ENCODE results near the gene CCDC134. TPM values are rescaled to one million over a fixed set of nuclear protein-coding genes. Genes with fewer than 3 reads are reported as not detected.

The CCDC134 gene
- total and polyA plus RNA-seq, 2 of the 13 experiments (the other 11 are each of a cell fraction or from before 2014, with no cell fraction given): 4.8 to 17.4 TPM

- TF ChIP-seq ZNF367 (CRISPR knock-in tag; IDR thresholded peaks at IDR 0.05; ENCODE audit: borderline replicate concordance) (0 out of 2 replicates have a peak, but pooled peaks have one; percentile 10), ZNF326 (CRISPR knock-in tag; IDR thresholded peaks at IDR 0.05; ENCODE audit: borderline replicate concordance) (no peak; the same call in 1 of the 2 replicates), EP300 (IDR thresholded peaks at IDR 0.05; ENCODE audit: low read depth in 2 of 2, low read length in 2 of 2) (peak in 1 of 2 experiments; percentile 90; a peak in 3 of 4 replicates), EP300 (CRISPR knock-in tag; IDR thresholded peaks at IDR 0.05; ENCODE audit: borderline replicate concordance) (peak; percentile 64), PPARG (CRISPR knock-in tag; conservative IDR thresholded peaks at IDR 0.05) (0 out of 2 replicates have a peak, but pooled peaks have one; percentile 11), NFE2L1 (CRISPR knock-in tag; IDR thresholded peaks at IDR 0.05; ENCODE audit: borderline replicate concordance) (no peak), PLSCR1 (CRISPR knock-in tag; IDR thresholded peaks at IDR 0.05; ENCODE audit: borderline replicate concordance) (no peak; the same call in 1 of the 2 replicates), KDM5B (CRISPR knock-in tag; IDR thresholded peaks at IDR 0.05; ENCODE audit: borderline replicate concordance) (peak; percentile 51; the same call in 1 of the 2 replicates), PHF20 (CRISPR knock-in tag; IDR thresholded peaks at IDR 0.05) (peak; percentile 57), DMAP1 (CRISPR knock-in tag; IDR thresholded peaks at IDR 0.05) (peak; percentile 67), AGO2 (optimal IDR thresholded peaks at IDR 0.05; ENCODE audit: low read depth, low read length) (peak; percentile 59)
- TF ChIP-seq, protein P1, sequence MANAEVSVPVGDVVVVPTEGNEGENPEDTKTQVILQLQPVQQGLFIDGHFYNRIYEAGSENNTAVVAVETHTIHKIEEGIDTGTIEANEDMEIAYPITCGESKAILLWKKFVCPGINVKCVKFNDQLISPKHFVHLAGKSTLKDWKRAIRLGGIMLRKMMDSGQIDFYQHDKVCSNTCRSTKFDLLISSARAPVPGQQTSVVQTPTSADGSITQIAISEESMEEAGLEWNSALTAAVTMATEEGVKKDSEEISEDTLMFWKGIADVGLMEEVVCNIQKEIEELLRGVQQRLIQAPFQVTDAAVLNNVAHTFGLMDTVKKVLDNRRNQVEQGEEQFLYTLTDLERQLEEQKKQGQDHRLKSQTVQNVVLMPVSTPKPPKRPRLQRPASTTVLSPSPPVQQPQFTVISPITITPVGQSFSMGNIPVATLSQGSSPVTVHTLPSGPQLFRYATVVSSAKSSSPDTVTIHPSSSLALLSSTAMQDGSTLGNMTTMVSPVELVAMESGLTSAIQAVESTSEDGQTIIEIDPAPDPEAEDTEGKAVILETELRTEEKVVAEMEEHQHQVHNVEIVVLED (CRISPR knock-in tag; IDR thresholded peaks at IDR 0.05; ENCODE audit: borderline replicate concordance): peak; percentile 66
- TF ChIP-seq, protein P2, sequence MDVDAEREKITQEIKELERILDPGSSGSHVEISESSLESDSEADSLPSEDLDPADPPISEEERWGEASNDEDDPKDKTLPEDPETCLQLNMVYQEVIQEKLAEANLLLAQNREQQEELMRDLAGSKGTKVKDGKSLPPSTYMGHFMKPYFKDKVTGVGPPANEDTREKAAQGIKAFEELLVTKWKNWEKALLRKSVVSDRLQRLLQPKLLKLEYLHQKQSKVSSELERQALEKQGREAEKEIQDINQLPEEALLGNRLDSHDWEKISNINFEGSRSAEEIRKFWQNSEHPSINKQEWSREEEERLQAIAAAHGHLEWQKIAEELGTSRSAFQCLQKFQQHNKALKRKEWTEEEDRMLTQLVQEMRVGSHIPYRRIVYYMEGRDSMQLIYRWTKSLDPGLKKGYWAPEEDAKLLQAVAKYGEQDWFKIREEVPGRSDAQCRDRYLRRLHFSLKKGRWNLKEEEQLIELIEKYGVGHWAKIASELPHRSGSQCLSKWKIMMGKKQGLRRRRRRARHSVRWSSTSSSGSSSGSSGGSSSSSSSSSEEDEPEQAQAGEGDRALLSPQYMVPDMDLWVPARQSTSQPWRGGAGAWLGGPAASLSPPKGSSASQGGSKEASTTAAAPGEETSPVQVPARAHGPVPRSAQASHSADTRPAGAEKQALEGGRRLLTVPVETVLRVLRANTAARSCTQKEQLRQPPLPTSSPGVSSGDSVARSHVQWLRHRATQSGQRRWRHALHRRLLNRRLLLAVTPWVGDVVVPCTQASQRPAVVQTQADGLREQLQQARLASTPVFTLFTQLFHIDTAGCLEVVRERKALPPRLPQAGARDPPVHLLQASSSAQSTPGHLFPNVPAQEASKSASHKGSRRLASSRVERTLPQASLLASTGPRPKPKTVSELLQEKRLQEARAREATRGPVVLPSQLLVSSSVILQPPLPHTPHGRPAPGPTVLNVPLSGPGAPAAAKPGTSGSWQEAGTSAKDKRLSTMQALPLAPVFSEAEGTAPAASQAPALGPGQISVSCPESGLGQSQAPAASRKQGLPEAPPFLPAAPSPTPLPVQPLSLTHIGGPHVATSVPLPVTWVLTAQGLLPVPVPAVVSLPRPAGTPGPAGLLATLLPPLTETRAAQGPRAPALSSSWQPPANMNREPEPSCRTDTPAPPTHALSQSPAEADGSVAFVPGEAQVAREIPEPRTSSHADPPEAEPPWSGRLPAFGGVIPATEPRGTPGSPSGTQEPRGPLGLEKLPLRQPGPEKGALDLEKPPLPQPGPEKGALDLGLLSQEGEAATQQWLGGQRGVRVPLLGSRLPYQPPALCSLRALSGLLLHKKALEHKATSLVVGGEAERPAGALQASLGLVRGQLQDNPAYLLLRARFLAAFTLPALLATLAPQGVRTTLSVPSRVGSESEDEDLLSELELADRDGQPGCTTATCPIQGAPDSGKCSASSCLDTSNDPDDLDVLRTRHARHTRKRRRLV (CRISPR knock-in tag; IDR thresholded peaks at IDR 0.05): peak; percentile 93; the same call in 1 of the 2 replicates
- TF ChIP-seq, protein P3, sequence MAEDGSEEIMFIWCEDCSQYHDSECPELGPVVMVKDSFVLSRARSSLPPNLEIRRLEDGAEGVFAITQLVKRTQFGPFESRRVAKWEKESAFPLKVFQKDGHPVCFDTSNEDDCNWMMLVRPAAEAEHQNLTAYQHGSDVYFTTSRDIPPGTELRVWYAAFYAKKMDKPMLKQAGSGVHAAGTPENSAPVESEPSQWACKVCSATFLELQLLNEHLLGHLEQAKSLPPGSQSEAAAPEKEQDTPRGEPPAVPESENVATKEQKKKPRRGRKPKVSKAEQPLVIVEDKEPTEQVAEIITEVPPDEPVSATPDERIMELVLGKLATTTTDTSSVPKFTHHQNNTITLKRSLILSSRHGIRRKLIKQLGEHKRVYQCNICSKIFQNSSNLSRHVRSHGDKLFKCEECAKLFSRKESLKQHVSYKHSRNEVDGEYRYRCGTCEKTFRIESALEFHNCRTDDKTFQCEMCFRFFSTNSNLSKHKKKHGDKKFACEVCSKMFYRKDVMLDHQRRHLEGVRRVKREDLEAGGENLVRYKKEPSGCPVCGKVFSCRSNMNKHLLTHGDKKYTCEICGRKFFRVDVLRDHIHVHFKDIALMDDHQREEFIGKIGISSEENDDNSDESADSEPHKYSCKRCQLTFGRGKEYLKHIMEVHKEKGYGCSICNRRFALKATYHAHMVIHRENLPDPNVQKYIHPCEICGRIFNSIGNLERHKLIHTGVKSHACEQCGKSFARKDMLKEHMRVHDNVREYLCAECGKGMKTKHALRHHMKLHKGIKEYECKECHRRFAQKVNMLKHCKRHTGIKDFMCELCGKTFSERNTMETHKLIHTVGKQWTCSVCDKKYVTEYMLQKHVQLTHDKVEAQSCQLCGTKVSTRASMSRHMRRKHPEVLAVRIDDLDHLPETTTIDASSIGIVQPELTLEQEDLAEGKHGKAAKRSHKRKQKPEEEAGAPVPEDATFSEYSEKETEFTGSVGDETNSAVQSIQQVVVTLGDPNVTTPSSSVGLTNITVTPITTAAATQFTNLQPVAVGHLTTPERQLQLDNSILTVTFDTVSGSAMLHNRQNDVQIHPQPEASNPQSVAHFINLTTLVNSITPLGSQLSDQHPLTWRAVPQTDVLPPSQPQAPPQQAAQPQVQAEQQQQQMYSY (CRISPR knock-in tag; IDR thresholded peaks at IDR 0.05): peak; percentile 92
Measured at GRCh38 chr22:41832553-41833368, 32.3 kb downstream of the CCDC134 start, which contains the start of gene SREBF2 (continued).
